Dendritic cell treated with granulocyte-macrophage colony-stimulating factor and Interleukin-4, amounts not matched to agents 40 ng/mL and 50 ng/mL, for 4 days (primary cell): Measurements from ENCODE around the gene XPC.

Source experiments
- H3K27ac Mint-ChIP-seq: one replicate; pipeline ENCODE4 v1.8.0; 2022; ENCODE audit warnings: mild to moderate bottlenecking, mixed read lengths
- H3K27me3 Mint-ChIP-seq: one replicate; pipeline ENCODE4 v1.8.0; 2022; ENCODE audit warnings: mild to moderate bottlenecking, mixed read lengths
- H3K36me3 Mint-ChIP-seq: one replicate; pipeline ENCODE4 v1.8.0; 2022; ENCODE audit warnings: low read depth, mixed read lengths
- H3K4me1 Mint-ChIP-seq: one replicate; pipeline ENCODE4 v1.8.0; 2022; ENCODE audit warnings: low read depth, mixed read lengths
- H3K4me3 Mint-ChIP-seq: one replicate; pipeline ENCODE4 v1.8.0; 2022; ENCODE audit warnings: mild to moderate bottlenecking, moderate library complexity, mixed read lengths
- H3K9me3 Mint-ChIP-seq: one replicate; pipeline ENCODE4 v1.8.0; 2022; ENCODE audit warnings: mixed read lengths
- intact Hi-C: fragments of 100-400 bp; cut with micrococcal nuclease; formaldehyde crosslinking; loops from one replicate; pipeline ENCODE4 v1.15.0; 2022

The XPC gene

DNA sequence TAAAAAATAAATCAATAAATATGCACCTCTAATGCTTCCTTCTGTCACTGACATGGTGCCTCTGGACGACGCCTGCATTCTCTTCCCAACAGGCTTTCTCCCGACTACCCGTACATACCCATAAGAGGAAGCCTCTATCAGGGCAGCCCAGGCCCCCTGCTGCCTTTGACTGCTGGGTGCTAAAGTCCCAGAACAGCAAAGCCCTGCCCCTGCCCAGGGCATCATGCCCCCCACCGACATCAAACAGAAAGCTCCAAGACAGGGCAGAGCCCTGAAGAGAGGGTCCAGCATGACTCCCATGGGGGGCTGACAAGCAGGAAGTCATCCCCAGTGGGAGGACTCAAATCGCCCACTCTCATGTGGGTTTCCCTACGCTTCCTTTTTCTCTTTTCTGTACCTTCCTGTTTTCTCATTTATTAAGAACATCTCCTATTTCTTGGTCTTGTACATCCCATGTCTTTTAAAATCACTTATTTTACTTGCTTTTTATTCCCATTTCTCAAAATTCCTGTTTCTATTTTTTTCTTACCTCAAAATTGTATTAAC, 23.4 kb downstream of the XPC start:
- Mint-ChIP-seq H3K27ac (peak overlapping the region; percentile 74), H3K4me1 (peaks cover 27% of the 10 kb centered on the region), H3K27me3 (no peaks in the 10 kb centered on the region), H3K9me3 (no peaks in the 10 kb centered on the region), H3K36me3 (peaks cover 96% of the 10 kb centered on the region), H3K4me3 (no peak overlapping the region)
- intact Hi-C loops = loop anchor here (5.0 kb wide), 1 partner anchor 33 kb away; the partner anchor contains the start of gene CHCHD4

DNA sequence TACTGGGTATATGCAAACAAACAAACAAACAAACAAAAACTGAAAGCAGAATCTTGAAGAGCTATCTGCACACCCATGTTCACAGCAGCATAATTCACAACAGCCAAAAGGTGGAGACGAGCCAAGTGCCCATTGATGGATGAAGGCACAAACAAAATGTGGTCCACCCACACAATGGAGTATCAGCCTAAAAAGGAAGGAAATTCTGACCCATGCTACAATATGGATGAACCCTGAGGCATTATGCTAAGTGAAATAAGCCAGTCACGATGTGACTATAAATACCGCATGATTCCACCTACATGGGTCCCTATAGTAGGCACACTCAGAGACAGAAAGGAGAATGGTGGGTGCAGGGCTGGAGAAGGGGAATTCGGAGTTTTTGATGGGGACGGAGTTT, 24.1 kb downstream of the XPC start:
- Mint-ChIP-seq H3K4me1 (peaks cover 27% of the 10 kb centered on the region), H3K27me3 (no peaks in the 10 kb centered on the region), H3K36me3 (peaks cover 94% of the 10 kb centered on the region), H3K27ac (peak overlapping the region; percentile 74), H3K4me3 (no peak overlapping the region), H3K9me3 (no peaks in the 10 kb centered on the region)
- intact Hi-C loops = no loop called here

GRCh38 chr3:14153663-14154062, 24.7 kb downstream of the XPC start:
- Mint-ChIP-seq H3K36me3 (peaks cover 94% of the 10 kb centered on the region), H3K27ac (no peak overlapping the region), H3K4me3 (no peak overlapping the region), H3K27me3 (no peaks in the 10 kb centered on the region), H3K9me3 (no peaks in the 10 kb centered on the region), H3K4me1 (peaks cover 31% of the 10 kb centered on the region)
- intact Hi-C loops = no loop called here

DNA sequence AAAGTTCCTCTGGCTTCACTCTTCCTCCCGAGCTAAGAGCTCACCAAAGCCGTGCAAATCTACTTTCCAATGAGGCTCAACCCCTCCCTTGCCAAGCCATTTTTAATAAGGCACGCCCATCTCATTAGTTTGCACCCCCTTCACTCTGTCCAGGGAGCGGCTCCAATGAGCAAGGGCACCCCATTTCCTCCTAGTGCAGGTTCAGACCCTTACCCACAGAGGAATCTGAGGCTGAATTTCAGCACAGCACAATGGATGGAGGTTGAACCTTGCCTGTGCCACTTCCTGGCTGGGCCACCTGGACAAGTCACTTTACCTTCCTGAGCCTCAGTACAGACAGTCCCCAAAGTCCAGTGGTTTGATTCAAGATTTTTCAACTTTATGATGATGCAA, 25.4 kb downstream of the XPC start:
- Mint-ChIP-seq H3K4me1 (peaks cover 38% of the 10 kb centered on the region), H3K4me3 (no peak overlapping the region), H3K9me3 (no peaks in the 10 kb centered on the region), H3K27ac (no peak overlapping the region), H3K36me3 (peaks cover 94% of the 10 kb centered on the region), H3K27me3 (no peaks in the 10 kb centered on the region)
- intact Hi-C loops = no loop called here

- no peaks in the 10 kb centered on the region for H3K9me3 Mint-ChIP-seq
- no peaks in the 10 kb centered on the region for H3K27me3 Mint-ChIP-seq
- no peak overlapping the region for H3K27ac Mint-ChIP-seq
- H3K36me3 Mint-ChIP-seq = peaks cover 94% of the 10 kb centered on the region
- H3K4me1 Mint-ChIP-seq = peaks cover 43% of the 10 kb centered on the region
- intact Hi-C loops = no loop called here
- no peak overlapping the region for H3K4me3 Mint-ChIP-seq
These were observed 26.0 kb downstream of the XPC start for GRCh38 chr3:14152233-14152962.

- Mint-ChIP-seq H3K27ac (no peak overlapping the region), H3K36me3 (peaks cover 93% of the 10 kb centered on the region), H3K27me3 (no peaks in the 10 kb centered on the region), H3K9me3 (no peaks in the 10 kb centered on the region), H3K4me1 (peaks cover 52% of the 10 kb centered on the region), H3K4me3 (no peak overlapping the region)
- intact Hi-C loops = no loop called here
These were observed 26.8 kb downstream of the XPC start for GRCh38 chr3:14151471-14152083.

DNA sequence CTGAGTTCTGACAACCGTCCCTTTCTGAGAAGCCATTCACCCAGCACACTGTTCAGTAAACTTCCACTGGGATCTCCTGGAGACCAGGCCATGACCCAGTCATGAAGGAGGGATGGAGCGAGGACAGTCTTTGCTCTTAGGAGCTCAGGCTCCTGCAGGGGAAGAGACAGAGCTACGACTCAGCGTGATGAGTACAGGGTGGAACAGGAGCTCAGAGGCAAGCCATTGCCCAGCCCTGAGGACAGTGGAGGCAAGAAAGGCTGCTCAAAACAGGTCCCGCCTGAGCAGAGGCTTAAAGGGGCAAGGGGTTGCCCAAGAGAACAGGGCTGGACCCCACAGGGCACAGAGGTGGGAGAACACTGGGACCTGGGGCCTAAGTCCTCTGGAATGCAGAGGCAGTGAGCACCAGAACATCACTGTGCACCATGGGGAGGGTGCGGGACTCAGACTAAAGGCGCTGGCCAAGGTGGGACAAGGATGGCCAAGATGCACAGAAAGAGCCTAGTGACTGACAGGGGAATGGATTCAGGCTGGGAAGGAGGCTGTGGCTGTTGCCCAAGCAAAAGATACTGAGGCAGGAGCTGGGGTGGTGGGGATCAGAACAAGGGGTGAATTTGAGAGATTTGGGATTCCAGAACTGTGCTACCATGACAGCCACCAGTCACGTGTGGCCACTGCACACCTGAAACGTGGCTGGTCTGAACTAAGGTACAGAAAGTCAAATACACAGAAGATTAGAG, 27.7 kb downstream of the XPC start:
- H3K27me3 Mint-ChIP-seq = no peaks in the 10 kb centered on the region
- peaks cover 93% of the 10 kb centered on the region for H3K36me3 Mint-ChIP-seq
- H3K4me1 Mint-ChIP-seq = peaks cover 54% of the 10 kb centered on the region
- peak overlapping the region; percentile 59 for H3K27ac Mint-ChIP-seq
- intact Hi-C loops = no loop called here
- no peak overlapping the region for H3K4me3 Mint-ChIP-seq
- no peaks in the 10 kb centered on the region for H3K9me3 Mint-ChIP-seq

DNA sequence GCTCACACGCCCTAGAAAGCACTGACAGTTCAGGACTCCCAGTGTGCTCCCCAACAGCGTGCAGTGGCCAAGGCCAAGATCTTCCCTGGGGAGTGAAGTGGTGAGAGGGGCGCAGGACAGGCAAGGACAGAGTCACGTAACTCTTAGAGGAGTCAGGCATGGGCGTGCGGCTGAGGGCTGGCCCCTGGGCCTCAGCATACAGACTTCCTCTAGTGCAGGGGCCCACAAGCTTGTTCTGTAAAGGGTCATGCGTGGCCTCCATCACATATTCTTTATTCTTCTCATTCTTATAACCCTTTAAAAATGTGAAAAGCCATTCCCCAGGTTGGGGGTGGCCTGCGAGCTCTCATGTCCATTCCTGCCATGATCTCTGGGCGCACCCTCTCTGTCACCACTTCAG, 28.3 kb downstream of the XPC start:
- H3K4me3 Mint-ChIP-seq = no peak overlapping the region
- H3K9me3 Mint-ChIP-seq = no peaks in the 10 kb centered on the region
- H3K27ac Mint-ChIP-seq = peak overlapping the region; percentile 59
- H3K36me3 Mint-ChIP-seq = peaks cover 97% of the 10 kb centered on the region
- peaks cover 54% of the 10 kb centered on the region for H3K4me1 Mint-ChIP-seq
- H3K27me3 Mint-ChIP-seq = no peaks in the 10 kb centered on the region
- intact Hi-C loops = no loop called here

GRCh38 chr3:14148041-14148985, 30.1 kb downstream of the XPC start:
- H3K36me3 Mint-ChIP-seq = peaks cover 81% of the 10 kb centered on the region
- H3K4me3 Mint-ChIP-seq = no peak overlapping the region
- H3K9me3 Mint-ChIP-seq = no peaks in the 10 kb centered on the region
- peak overlapping the region; percentile 88 for H3K27ac Mint-ChIP-seq
- intact Hi-C loops = no loop called here
- no peaks in the 10 kb centered on the region for H3K27me3 Mint-ChIP-seq
- H3K4me1 Mint-ChIP-seq = peaks cover 53% of the 10 kb centered on the region

- Mint-ChIP-seq H3K36me3 (peaks cover 77% of the 10 kb centered on the region), H3K9me3 (no peaks in the 10 kb centered on the region), H3K4me1 (peaks cover 59% of the 10 kb centered on the region), H3K27ac (peak overlapping the region; percentile 88), H3K27me3 (no peaks in the 10 kb centered on the region), H3K4me3 (peak overlapping the region; percentile 21)
- intact Hi-C loops = no loop called here
These were observed 30.8 kb downstream of the XPC start for GRCh38 chr3:14147617-14148016.

DNA sequence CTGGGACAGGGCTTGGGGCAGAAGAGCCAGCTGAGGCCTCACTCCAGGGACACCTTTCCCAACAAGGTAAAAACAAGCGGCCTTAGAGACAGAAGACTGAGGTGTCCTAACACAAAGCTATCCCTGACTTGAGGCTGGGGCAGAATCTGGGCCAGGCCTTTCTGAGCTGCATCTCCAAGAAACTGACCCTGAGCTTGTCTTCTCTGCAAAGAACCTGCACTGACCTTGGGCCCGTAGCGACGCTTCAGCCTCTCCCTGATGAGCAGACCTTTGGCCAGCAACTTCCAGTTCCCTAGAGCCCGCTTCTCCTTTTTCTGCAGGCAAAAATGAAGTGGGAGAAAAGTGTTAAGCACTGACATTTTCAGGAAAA, 31.4 kb downstream of the XPC start:
- Mint-ChIP-seq H3K4me3 (no peak overlapping the region), H3K27me3 (no peaks in the 10 kb centered on the region), H3K36me3 (peaks cover 77% of the 10 kb centered on the region), H3K9me3 (no peaks in the 10 kb centered on the region), H3K4me1 (peaks cover 65% of the 10 kb centered on the region), H3K27ac (peak overlapping the region; percentile 88)
- intact Hi-C loops = no loop called here

- no peaks in the 10 kb centered on the region for H3K9me3 Mint-ChIP-seq
- peaks cover 70% of the 10 kb centered on the region for H3K4me1 Mint-ChIP-seq
- H3K4me3 Mint-ChIP-seq = no peak overlapping the region
- H3K27ac Mint-ChIP-seq = peak overlapping the region; percentile 88
- intact Hi-C loops = no loop called here
- H3K27me3 Mint-ChIP-seq = no peaks in the 10 kb centered on the region
- H3K36me3 Mint-ChIP-seq = peaks cover 77% of the 10 kb centered on the region
These were observed 31.9 kb downstream of the XPC start for GRCh38 chr3:14146381-14147065.
